ENCODE measurements around the gene HERPUD1. TPM values are rescaled to one million over a fixed set of nuclear protein-coding genes. Genes with fewer than 3 reads are reported as not detected.

HERPUD1 gene
- total RNA-seq, 2 experiments from 2014 or later = 140 to 342 TPM

GRCh38 chr16:56966093-56966475 lies 34.1 kb downstream of the HERPUD1 start:
- CTCF ChIA-PET (ENCODE audit: unreplicated experiment) = interaction anchor here (0.5 to 1.7 kb wide), 3 partner anchors 18 to 84 kb away, joined by 3 to 9 read pairs (median 4); no protein-coding TSS in a partner anchor
- Histone ChIP-seq H4K20me1 (ENCODE audit: insufficient read depth, low read length) (no peaks in the 10 kb centered on the region), H3K27ac (ENCODE audit: low read depth, low read length, poor library complexity, severe bottlenecking) (peak overlapping the region; percentile 5), H3K4me1 (ENCODE audit: insufficient read depth, low read length, poor library complexity, severe bottlenecking) (peaks cover 32% of the 10 kb centered on the region), H3K4me2 (ENCODE audit: low read length) (no peak overlapping the region), H3K79me2 (ENCODE audit: insufficient read depth, low read depth, low read length) (no peaks in the 10 kb centered on the region), H3K4me3 (ENCODE audit: low read depth, low read length, poor library complexity, severe bottlenecking) (no peak overlapping the region), H3K36me3 (ENCODE audit: insufficient read depth, low read length) (no peaks in the 10 kb centered on the region), H2AFZ (ENCODE audit: low read length) (peak overlapping the region; percentile 62; the same call in 1 of the 2 replicates), H3K9me2 (ENCODE audit: insufficient read depth, low read length) (no peaks in the 10 kb centered on the region), H3K9me3 (ENCODE audit: low read length) (no peaks in the 10 kb centered on the region)
- no peak for DNase-seq (ENCODE audit: low spot score)
- intact Hi-C loops (cut with micrococcal nuclease; ENCODE audit: unreplicated experiment) = no loop called here
- BruUV-seq (replicated peaks) = no TSS peak
- POLR2A ChIA-PET = interaction anchor here (0.6 to 1.5 kb wide), 7 partner anchors 10 to 87 kb away, joined by 3 to 4 read pairs (median 3); partner anchors contain the start of gene NLRC5
- no peak for TF ChIP-seq EZH2phosphoT487 (IDR thresholded peaks at IDR 0.05; ENCODE audit: borderline replicate concordance, low read depth, low read length)
- TF ChIP-seq, protein P1, sequence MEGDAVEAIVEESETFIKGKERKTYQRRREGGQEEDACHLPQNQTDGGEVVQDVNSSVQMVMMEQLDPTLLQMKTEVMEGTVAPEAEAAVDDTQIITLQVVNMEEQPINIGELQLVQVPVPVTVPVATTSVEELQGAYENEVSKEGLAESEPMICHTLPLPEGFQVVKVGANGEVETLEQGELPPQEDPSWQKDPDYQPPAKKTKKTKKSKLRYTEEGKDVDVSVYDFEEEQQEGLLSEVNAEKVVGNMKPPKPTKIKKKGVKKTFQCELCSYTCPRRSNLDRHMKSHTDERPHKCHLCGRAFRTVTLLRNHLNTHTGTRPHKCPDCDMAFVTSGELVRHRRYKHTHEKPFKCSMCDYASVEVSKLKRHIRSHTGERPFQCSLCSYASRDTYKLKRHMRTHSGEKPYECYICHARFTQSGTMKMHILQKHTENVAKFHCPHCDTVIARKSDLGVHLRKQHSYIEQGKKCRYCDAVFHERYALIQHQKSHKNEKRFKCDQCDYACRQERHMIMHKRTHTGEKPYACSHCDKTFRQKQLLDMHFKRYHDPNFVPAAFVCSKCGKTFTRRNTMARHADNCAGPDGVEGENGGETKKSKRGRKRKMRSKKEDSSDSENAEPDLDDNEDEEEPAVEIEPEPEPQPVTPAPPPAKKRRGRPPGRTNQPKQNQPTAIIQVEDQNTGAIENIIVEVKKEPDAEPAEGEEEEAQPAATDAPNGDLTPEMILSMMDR (conservative IDR thresholded peaks at IDR 0.05; ENCODE audit: low read length) = no peak

DNA sequence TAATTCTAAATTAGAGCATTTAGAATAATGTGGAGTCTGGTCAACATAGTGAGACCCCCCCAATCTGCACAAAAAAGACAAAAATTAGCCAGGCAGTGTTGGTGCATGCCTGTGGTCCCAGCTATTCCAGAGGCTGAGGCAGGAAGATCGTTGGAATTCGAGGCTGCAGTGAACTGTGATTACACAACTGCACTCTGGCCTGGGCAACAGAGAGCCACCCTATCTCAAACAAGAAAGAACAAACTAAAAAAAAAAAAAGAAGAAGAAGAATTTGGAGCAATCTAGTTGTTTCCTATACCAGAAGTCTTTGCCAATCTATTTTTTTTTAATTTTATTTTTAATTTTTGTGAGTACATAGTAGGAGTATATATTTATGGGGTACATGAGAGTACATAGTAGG lies 35.8 kb downstream of the HERPUD1 start:
- DNase-seq (ENCODE audit: low spot score) = no peak
- H3K4me2 ChIP-seq (ENCODE audit: low read length) = no peak overlapping the region
- H3K9me3 ChIP-seq (ENCODE audit: low read length) = no peaks in the 10 kb centered on the region
- H3K9me2 ChIP-seq (ENCODE audit: insufficient read depth, low read length) = no peaks in the 10 kb centered on the region
- ChIA-PET CTCF (ENCODE audit: unreplicated experiment) (interaction anchor here (0.6 to 1.7 kb wide), 3 partner anchors 74 to 1459 kb away, joined by 3 to 9 read pairs (median 4); no protein-coding TSS in a partner anchor), POLR2A (interaction anchor here (0.7 to 2.6 kb wide), 4 partner anchors 10 to 41 kb away, joined by 3 to 11 read pairs (median 4); no protein-coding TSS in a partner anchor)
- H2AFZ ChIP-seq (ENCODE audit: low read length) = no peak overlapping the region
- TF ChIP-seq, protein P1 (conservative IDR thresholded peaks at IDR 0.05; ENCODE audit: low read length) = no peak
- no peak for TF ChIP-seq EZH2phosphoT487 (IDR thresholded peaks at IDR 0.05; ENCODE audit: borderline replicate concordance, low read depth, low read length)
- intact Hi-C loops (cut with micrococcal nuclease; ENCODE audit: unreplicated experiment) = no loop called here
- H4K20me1 ChIP-seq (ENCODE audit: insufficient read depth, low read length) = no peaks in the 10 kb centered on the region
- no peaks in the 10 kb centered on the region for H3K79me2 ChIP-seq (ENCODE audit: insufficient read depth, low read depth, low read length)
- H3K4me3 ChIP-seq (ENCODE audit: low read depth, low read length, poor library complexity, severe bottlenecking) = no peak overlapping the region
- H3K4me1 ChIP-seq (ENCODE audit: insufficient read depth, low read length, poor library complexity, severe bottlenecking) = peaks cover 49% of the 10 kb centered on the region
- no peak overlapping the region for H3K27ac ChIP-seq (ENCODE audit: low read depth, low read length, poor library complexity, severe bottlenecking)
- no TSS peak for BruUV-seq (replicated peaks)
- H3K36me3 ChIP-seq (ENCODE audit: insufficient read depth, low read length) = no peaks in the 10 kb centered on the region

GRCh38 chr16:56969769-56970168 lies 37.8 kb downstream of the HERPUD1 start:
- Histone ChIP-seq H3K9me2 (ENCODE audit: insufficient read depth, low read length) (no peaks in the 10 kb centered on the region), H3K79me2 (ENCODE audit: insufficient read depth, low read depth, low read length) (no peaks in the 10 kb centered on the region), H3K9me3 (ENCODE audit: low read length) (no peaks in the 10 kb centered on the region), H4K20me1 (ENCODE audit: insufficient read depth, low read length) (no peaks in the 10 kb centered on the region), H3K4me2 (ENCODE audit: low read length) (no peak overlapping the region), H3K36me3 (ENCODE audit: insufficient read depth, low read length) (no peaks in the 10 kb centered on the region), H2AFZ (ENCODE audit: low read length) (no peak overlapping the region), H3K4me1 (ENCODE audit: insufficient read depth, low read length, poor library complexity, severe bottlenecking) (peaks cover 62% of the 10 kb centered on the region), H3K27ac (ENCODE audit: low read depth, low read length, poor library complexity, severe bottlenecking) (no peak overlapping the region), H3K4me3 (ENCODE audit: low read depth, low read length, poor library complexity, severe bottlenecking) (no peak overlapping the region)
- ChIA-PET POLR2A (interaction anchor here (0.5 to 7.1 kb wide), 5 partner anchors 9 to 72 kb away, joined by 3 to 42 read pairs (median 5); partner anchors contain the start of gene NLRC5), CTCF (ENCODE audit: unreplicated experiment) (interaction anchor here (1.0 kb wide), 1 partner anchor 68 kb away, joined by 3 read pairs; no protein-coding TSS in a partner anchor)
- TF ChIP-seq EZH2phosphoT487 (IDR thresholded peaks at IDR 0.05; ENCODE audit: borderline replicate concordance, low read depth, low read length) = no peak
- TF ChIP-seq, protein P1 (conservative IDR thresholded peaks at IDR 0.05; ENCODE audit: low read length) = no peak
- intact Hi-C loops (cut with micrococcal nuclease; ENCODE audit: unreplicated experiment) = no loop called here
- no TSS peak for BruUV-seq (replicated peaks)
- DNase-seq (ENCODE audit: low spot score) = no peak
